ENCODE data around the gene ATP8B2.

GRCh38 chr1:154290921-154291320, 34.4 kb upstream of the ATP8B2 start:
- no peak for TF ChIP-seq CTCF (IDR thresholded peaks at IDR 0.05)
- TF ChIP-seq POLR2A (IDR thresholded peaks at IDR 0.05), result no peak

Measured in esophagus squamous epithelium (tissue), 4 donors.